SJSA1 (cell line): ENCODE results near the gene SERPINA4. TPM values are rescaled to one million over a fixed set of nuclear protein-coding genes. Genes with fewer than 3 reads are reported as not detected.
"Not testable (repeated sequence)": the region's sequence is repeated elsewhere in the genome, so short reads cannot be mapped to it uniquely, and the experiment has no call there.

Source experiments
- DNase-seq, 2 experiments: peaks; one replicate each; pipeline ENCODE4 v3.0.0-alpha.2; 2015 to 2020; ENCODE audit warnings: low spot score in 2 of 2, low read depth in 1 of 2
- H3K27ac ChIP-seq: fragments of 250-450 bp; sonication (Bioruptor Pico); 2 replicates; pipeline ENCODE4 v1.5.1; 2020; ENCODE audit warnings: mild to moderate bottlenecking, moderate library complexity
- H3K27me3 ChIP-seq: fragments of 250-450 bp; sonication (Bioruptor Pico); replicated peaks from 2 replicates; pipeline ENCODE4 v1.5.1; 2020; ENCODE audit warnings: mild to moderate bottlenecking, moderate library complexity
- H3K36me3 ChIP-seq: fragments of 250-450 bp; sonication (Bioruptor Pico); 2 replicates; pipeline ENCODE4 v1.5.1; 2020; ENCODE audit warnings: mild to moderate bottlenecking
- H3K4me1 ChIP-seq: fragments of 250-450 bp; sonication (Bioruptor Pico); replicated peaks from 2 replicates; pipeline ENCODE4 v1.6.1; 2021; ENCODE audit warnings: mild to moderate bottlenecking
- H3K4me3 ChIP-seq: fragments of 250-450 bp; sonication (Bioruptor Pico); 2 replicates; pipeline ENCODE4 v1.5.1; 2020; ENCODE audit warnings: mild to moderate bottlenecking
- H3K9me3 ChIP-seq: fragments of 250-450 bp; sonication (Bioruptor Pico); replicated peaks from 2 replicates; pipeline ENCODE4 v1.5.1; 2020; ENCODE audit warnings: mild to moderate bottlenecking
- total RNA-seq: library from RNA; depleted of rRNA; stranded (reverse); fragments of >200 nt; shearing (Covaris generic); gene quantifications from 2 replicates; pipeline ENCODE4 v1.2.3, GENCODE V29; 2014

Gene SERPINA4
- total RNA-seq, 1 experiment from 2014 or later: not detected

GRCh38 chr14:94597788-94598187, 36.5 kb downstream of the SERPINA4 start:
- Histone ChIP-seq H3K4me1 (peaks cover 48% of the 10 kb centered on the region), H3K9me3 (no peaks in the 10 kb centered on the region), H3K27ac (no peak overlapping the region), H3K4me3 (no peak overlapping the region), H3K27me3 (no peaks in the 10 kb centered on the region), H3K36me3 (no peaks in the 10 kb centered on the region)
- no peak for DNase-seq

- H3K4me1 ChIP-seq: peaks cover 48% of the 10 kb centered on the region
- no peak overlapping the region for H3K4me3 ChIP-seq
- H3K36me3 ChIP-seq: no peaks in the 10 kb centered on the region
- no peaks in the 10 kb centered on the region for H3K27me3 ChIP-seq
- H3K9me3 ChIP-seq: no peaks in the 10 kb centered on the region
- H3K27ac ChIP-seq: peak overlapping the region; percentile 96
- peak; percentile 70 to 77 for DNase-seq
These were observed 37.2 kb downstream of the SERPINA4 start for GRCh38 chr14:94598506-94598815.

GRCh38 chr14:94598816-94599655, 37.8 kb downstream of the SERPINA4 start:
- Histone ChIP-seq H3K9me3 (no peaks in the 10 kb centered on the region), H3K4me1 (peaks cover 48% of the 10 kb centered on the region), H3K27me3 (no peaks in the 10 kb centered on the region), H3K36me3 (no peaks in the 10 kb centered on the region), H3K27ac (peak overlapping the region; percentile 96), H3K4me3 (no peak overlapping the region)
- peak; percentile 80 to 81 for DNase-seq

GRCh38 chr14:94599656-94600004, 38.4 kb downstream of the SERPINA4 start:
- peak overlapping the region; percentile 96 for H3K27ac ChIP-seq
- H3K4me3 ChIP-seq: no peak overlapping the region
- H3K4me1 ChIP-seq: peaks cover 48% of the 10 kb centered on the region
- no peaks in the 10 kb centered on the region for H3K27me3 ChIP-seq
- H3K9me3 ChIP-seq: no peaks in the 10 kb centered on the region
- no peaks in the 10 kb centered on the region for H3K36me3 ChIP-seq
- no peak for DNase-seq

- H3K36me3 ChIP-seq: no peaks in the 10 kb centered on the region
- peak overlapping the region; percentile 96 for H3K27ac ChIP-seq
- no peak overlapping the region for H3K4me3 ChIP-seq
- H3K27me3 ChIP-seq: no peaks in the 10 kb centered on the region
- H3K4me1 ChIP-seq: peaks cover 48% of the 10 kb centered on the region
- H3K9me3 ChIP-seq: no peaks in the 10 kb centered on the region
- DNase-seq: peak in 1 of 2 experiments; percentile 49
These were observed 38.9 kb downstream of the SERPINA4 start for GRCh38 chr14:94600148-94600545.

- no peak overlapping the region for H3K4me3 ChIP-seq
- H3K36me3 ChIP-seq: no peaks in the 10 kb centered on the region
- DNase-seq: peak; percentile 76
- H3K4me1 ChIP-seq: peaks cover 48% of the 10 kb centered on the region
- no peaks in the 10 kb centered on the region for H3K9me3 ChIP-seq
- no peaks in the 10 kb centered on the region for H3K27me3 ChIP-seq
- H3K27ac ChIP-seq: peak overlapping the region; percentile 96
These were observed 40.7 kb downstream of the SERPINA4 start for GRCh38 chr14:94601884-94602391.

- Histone ChIP-seq H3K27me3 (no peaks in the 10 kb centered on the region), H3K4me1 (peaks cover 47% of the 10 kb centered on the region), H3K4me3 (no peak overlapping the region), H3K27ac (no peak overlapping the region), H3K36me3 (no peaks in the 10 kb centered on the region), H3K9me3 (no peaks in the 10 kb centered on the region)
- no peak for DNase-seq
These were observed 41.5 kb downstream of the SERPINA4 start for GRCh38 chr14:94602722-94603121.

GRCh38 chr14:94605361-94605760, 44.1 kb downstream of the SERPINA4 start:
- H3K36me3 ChIP-seq: no peaks in the 10 kb centered on the region
- H3K4me3 ChIP-seq: no peak overlapping the region
- DNase-seq: no peak
- no peaks in the 10 kb centered on the region for H3K9me3 ChIP-seq
- H3K4me1 ChIP-seq: peaks cover 29% of the 10 kb centered on the region
- no peak overlapping the region for H3K27ac ChIP-seq
- no peaks in the 10 kb centered on the region for H3K27me3 ChIP-seq

- not testable (repeated sequence) for H3K27me3 ChIP-seq, DNase-seq, H3K4me3 ChIP-seq, H3K9me3 ChIP-seq, H3K27ac ChIP-seq, H3K36me3 ChIP-seq
- peaks cover 18% of the 10 kb centered on the region for H3K4me1 ChIP-seq
These were observed 47.7 kb downstream of the SERPINA4 start for GRCh38 chr14:94608966-94609365.

- peak overlapping the region; percentile 93 for H3K27ac ChIP-seq
- DNase-seq: no peak
- no peaks in the 10 kb centered on the region for H3K9me3 ChIP-seq
- no peaks in the 10 kb centered on the region for H3K36me3 ChIP-seq
- peaks cover 18% of the 10 kb centered on the region for H3K4me1 ChIP-seq
- H3K27me3 ChIP-seq: no peaks in the 10 kb centered on the region
- no peak overlapping the region for H3K4me3 ChIP-seq
These were observed 49.9 kb downstream of the SERPINA4 start for GRCh38 chr14:94611179-94611578.

GRCh38 chr14:94612174-94612573, 50.9 kb downstream of the SERPINA4 start, which contains the start of gene SERPINA3:
Gene SERPINA3, plus strand, starts transcription at chr14:94612391. Its CDS starts 2,051 bp downstream, at chr14:94614442.
- H3K36me3 ChIP-seq: no peaks in the 10 kb centered on the region
- peak within 1 kb of the TSS; percentile 93 for H3K27ac ChIP-seq
- H3K27me3 ChIP-seq: no peaks in the 10 kb centered on the region
- DNase-seq: no peak
- H3K9me3 ChIP-seq: no peaks in the 10 kb centered on the region
- peaks cover 18% of the 10 kb centered on the region for H3K4me1 ChIP-seq
- no peak within 1 kb of the TSS for H3K4me3 ChIP-seq

- DNase-seq: no peak
- peaks cover 18% of the 10 kb centered on the region for H3K4me1 ChIP-seq
- no peaks in the 10 kb centered on the region for H3K36me3 ChIP-seq
- H3K9me3 ChIP-seq: peaks cover 3% of the 10 kb centered on the region
- no peak overlapping the region for H3K27ac ChIP-seq
- no peak overlapping the region for H3K4me3 ChIP-seq
- H3K27me3 ChIP-seq: no peaks in the 10 kb centered on the region
These were observed 51.6 kb downstream of the SERPINA4 start for GRCh38 chr14:94612580-94613554.

GRCh38 chr14:94613720-94614644, 52.7 kb downstream of the SERPINA4 start:
- Histone ChIP-seq H3K27ac (no peak overlapping the region), H3K9me3 (peaks cover 11% of the 10 kb centered on the region), H3K4me1 (peaks cover 18% of the 10 kb centered on the region), H3K4me3 (no peak overlapping the region), H3K27me3 (no peaks in the 10 kb centered on the region), H3K36me3 (no peaks in the 10 kb centered on the region)
- DNase-seq: no peak
